GM23338 (cell line): ENCODE measurements around the gene GNG7. TPM values are rescaled to one million over a fixed set of nuclear protein-coding genes. Genes with fewer than 3 reads are reported as not detected.

ENCODE experiments used
- ATAC-seq: fragments of 200-7000 bp; cut with Tn5 transposase; 3 replicates; pipeline ENCODE4 v1.9.1; 2020
- DNase-seq: peaks from one replicate; pipeline ENCODE4 v3.0.0-alpha.2; 2015; ENCODE audit warnings: low spot score
- H2AFZ ChIP-seq: fragments of 200-600 bp; sonication (generic); 2 replicates; pipeline ENCODE4 v1.8.0; 2016; ENCODE audit warnings: antibody characterized with exemption, mild to moderate bottlenecking, moderate library complexity
- H3F3A ChIP-seq: fragments of 200-600 bp; sonication (generic); replicated peaks from 2 replicates; pipeline ENCODE4 v1.8.0; 2017; ENCODE audit warnings: antibody characterized with exemption, mixed run types, low read depth
- H3K27ac ChIP-seq: fragments of 200-600 bp; sonication (generic); 2 replicates; pipeline ENCODE4 v1.6.1; 2016; ENCODE audit warnings: low read depth
- H3K27me3 ChIP-seq: fragments of 200-600 bp; sonication (generic); 2 replicates; pipeline ENCODE4 v1.8.0; 2016; ENCODE audit warnings: mild to moderate bottlenecking, mixed run types, moderate library complexity; ENCODE audit not compliant: insufficient read depth
- H3K36me3 ChIP-seq: fragments of 200-600 bp; sonication (generic); 2 replicates; pipeline ENCODE4 v1.8.0; 2016; ENCODE audit warnings: mild to moderate bottlenecking; ENCODE audit not compliant: insufficient read depth
- H3K4me1 ChIP-seq: fragments of 200-600 bp; sonication (generic); 2 replicates; pipeline ENCODE4 v1.8.0; 2016; ENCODE audit warnings: mild to moderate bottlenecking, moderate library complexity; ENCODE audit not compliant: insufficient read depth
- H3K4me2 ChIP-seq: fragments of 200-600 bp; sonication (generic); 2 replicates; pipeline ENCODE4 v1.7.1; 2017; ENCODE audit warnings: mixed run types
- H3K4me3 ChIP-seq: fragments of 200-600 bp; sonication (generic); 2 replicates; pipeline ENCODE4 v1.6.1; 2016; ENCODE audit warnings: mixed run types
- H3K79me2 ChIP-seq: fragments of 200-600 bp; sonication (generic); replicated peaks from 2 replicates; pipeline ENCODE4 v1.8.0; 2017; ENCODE audit warnings: mild to moderate bottlenecking; ENCODE audit not compliant: insufficient read depth
- H3K9me2 ChIP-seq: fragments of 200-600 bp; sonication (generic); 2 replicates; pipeline ENCODE4 v1.8.0; 2017; ENCODE audit not compliant: insufficient read depth
- H4K20me1 ChIP-seq: fragments of 200-600 bp; sonication (generic); replicated peaks from 2 replicates; pipeline ENCODE4 v1.8.0; 2017; ENCODE audit warnings: mild to moderate bottlenecking; ENCODE audit not compliant: insufficient read depth
- H3K27ac Mint-ChIP-seq: 2 replicates; pipeline ENCODE4 v1.8.0; 2020; ENCODE audit warnings: inconsistent platforms, mild to moderate bottlenecking, moderate library complexity, mixed read lengths
- H3K27me3 Mint-ChIP-seq: 3 replicates; pipeline ENCODE4 v1.8.0; 2022; ENCODE audit warnings: low read depth, mild to moderate bottlenecking, moderate library complexity, mixed read lengths, inconsistent platforms; ENCODE audit not compliant: insufficient read depth, poor library complexity
- H3K36me3 Mint-ChIP-seq: 3 replicates; pipeline ENCODE4 v1.8.0; 2021; ENCODE audit warnings: low read depth, mild to moderate bottlenecking, inconsistent platforms, moderate library complexity, mixed read lengths
- H3K4me1 Mint-ChIP-seq: 3 replicates; pipeline ENCODE4 v1.8.0; 2020; ENCODE audit warnings: mild to moderate bottlenecking, inconsistent platforms, mixed read lengths
- H3K4me3 Mint-ChIP-seq: 3 replicates; pipeline ENCODE4 v1.8.0; 2021; ENCODE audit warnings: moderate library complexity, mild to moderate bottlenecking, inconsistent platforms, mixed read lengths
- H3K9me3 Mint-ChIP-seq: 3 replicates; pipeline ENCODE4 v1.8.0; 2020; ENCODE audit warnings: moderate library complexity, mild to moderate bottlenecking, inconsistent platforms, mixed read lengths
- CREB1 ChIP-seq: fragments of 250-450 bp; sonication (Bioruptor Pico); IDR thresholded peaks from 2 replicates; pipeline ENCODE4 v1.5.0; 2020; ENCODE audit warnings: low read depth, mild to moderate bottlenecking, moderate library complexity
- EZH2 ChIP-seq: fragments of 200-600 bp; sonication (generic); IDR thresholded peaks from one replicate; pipeline ENCODE4 v1.8.0; 2017; ENCODE audit warnings: antibody characterized with exemption, mild to moderate bottlenecking, low read depth; ENCODE audit not compliant: unreplicated experiment
- EZH2phosphoT487 ChIP-seq: fragments of 200-600 bp; sonication (generic); IDR thresholded peaks from one replicate; pipeline ENCODE4 v1.8.1; 2018; ENCODE audit warnings: antibody characterized with exemption; ENCODE audit not compliant: unreplicated experiment
- JUNB ChIP-seq: IDR thresholded peaks from one replicate; pipeline ENCODE4 v1.6.1; 2016; ENCODE audit warnings: antibody characterized with exemption; ENCODE audit not compliant: unreplicated experiment
- NANOG ChIP-seq: IDR thresholded peaks from 2 replicates; pipeline ENCODE4 v1.6.1; 2016; ENCODE audit warnings: antibody characterized with exemption, borderline replicate concordance
- POLR2AphosphoS5 ChIP-seq: IDR thresholded peaks from 2 replicates; pipeline ENCODE4 v1.6.1; 2016; ENCODE audit warnings: antibody characterized with exemption, low read depth
- STAT1 ChIP-seq: IDR thresholded peaks from one replicate; pipeline ENCODE4 v1.6.1; 2016; ENCODE audit warnings: antibody characterized with exemption; ENCODE audit not compliant: unreplicated experiment
- ZNF114 ChIP-seq: fragments of 250-450 bp; sonication (Bioruptor Pico); IDR thresholded peaks from 2 replicates; pipeline ENCODE4 v1.5.0; 2020; ENCODE audit warnings: mild to moderate bottlenecking, moderate library complexity
- ZNF331 ChIP-seq: fragments of 250-450 bp; sonication (Bioruptor Pico); IDR thresholded peaks from 2 replicates; pipeline ENCODE4 v1.5.0; 2020; ENCODE audit warnings: low read depth, mild to moderate bottlenecking, moderate library complexity
- polyA plus RNA-seq: library from polyadenylated mRNA; unstranded; fragments of >200 nt; fragmentation: Nextera tagmentation; extraction: Ambion mirVana; gene quantifications from 2 replicates; pipeline ENCODE4 v1.2.1, GENCODE V29; 2016
- total RNA-seq: library from RNA; depleted of rRNA; stranded (reverse); fragments of >200 nt; shearing (Covaris generic); gene quantifications from 2 replicates; pipeline ENCODE4 v1.2.3, GENCODE V29; 2014
- TF ChIP-seq, protein P1 (sequence below): IDR thresholded peaks from one replicate; pipeline ENCODE4 v1.6.1; 2018; ENCODE audit warnings: antibody characterized with exemption; ENCODE audit not compliant: unreplicated experiment
- TF ChIP-seq, protein P2 (sequence below): IDR thresholded peaks from 2 replicates; pipeline ENCODE4 v1.6.1; 2016; ENCODE audit warnings: antibody characterized with exemption

GNG7 gene
- total and polyA plus RNA-seq, 2 experiments from 2014 or later, result 5.1 to 5.4 TPM

DNA sequence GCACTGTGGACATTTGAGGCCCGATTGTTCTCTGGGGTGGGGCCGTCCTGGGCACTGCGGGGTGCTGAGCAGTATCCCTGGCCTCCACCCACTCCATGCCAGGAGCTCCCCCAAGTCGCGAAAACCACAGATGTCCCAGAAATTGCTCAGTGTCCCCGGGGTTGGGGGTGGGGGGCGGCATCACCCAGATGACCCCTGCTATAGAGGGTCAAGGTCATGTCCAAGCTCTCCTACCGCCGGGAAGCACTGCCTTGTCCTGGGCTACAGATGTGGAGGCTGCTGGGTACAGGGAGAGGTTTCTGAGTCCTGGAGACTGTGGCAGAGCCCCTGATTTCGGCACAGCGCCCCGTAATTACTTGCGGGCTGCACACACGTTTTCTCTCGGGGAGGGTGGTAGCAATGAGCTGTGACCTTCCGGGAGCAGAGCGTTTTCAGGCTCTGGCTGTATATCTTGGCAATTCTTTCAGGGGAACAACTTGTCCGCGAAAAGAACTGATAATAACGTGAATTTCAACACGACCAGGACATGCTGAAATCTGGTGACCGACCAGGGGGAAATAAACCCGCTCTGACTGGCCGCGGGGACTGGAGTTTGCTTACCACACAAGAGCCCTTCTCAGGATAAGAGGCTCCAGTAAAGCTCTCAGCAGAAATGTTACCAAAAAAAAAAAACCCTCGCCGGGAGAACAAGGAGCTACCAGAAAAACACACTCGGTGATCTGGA lies 68.1 kb downstream of the GNG7 start:
- Histone ChIP-seq H3K27me3 (no peaks in the 10 kb centered on the region), H4K20me1 (no peaks in the 10 kb centered on the region), H3K4me3 (no peak overlapping the region), H3K4me2 (no peak overlapping the region), H3K27ac (no peak overlapping the region), H3K79me2 (no peaks in the 10 kb centered on the region), H3F3A (no peaks in the 10 kb centered on the region), H2AFZ (no peak overlapping the region), H3K9me2 (no peaks in the 10 kb centered on the region), H3K4me1 (peaks cover 12% of the 10 kb centered on the region), H3K36me3 (no peaks in the 10 kb centered on the region)
- Mint-ChIP-seq H3K4me3 (no peak overlapping the region), H3K4me1 (peaks cover 12% of the 10 kb centered on the region), H3K9me3 (peaks cover 19% of the 10 kb centered on the region), H3K27ac (no peak overlapping the region), H3K36me3 (peaks cover 8% of the 10 kb centered on the region; the same call in 2 of the 3 replicates), H3K27me3 (peaks cover 15% of the 10 kb centered on the region)
- TF ChIP-seq, protein P1, sequence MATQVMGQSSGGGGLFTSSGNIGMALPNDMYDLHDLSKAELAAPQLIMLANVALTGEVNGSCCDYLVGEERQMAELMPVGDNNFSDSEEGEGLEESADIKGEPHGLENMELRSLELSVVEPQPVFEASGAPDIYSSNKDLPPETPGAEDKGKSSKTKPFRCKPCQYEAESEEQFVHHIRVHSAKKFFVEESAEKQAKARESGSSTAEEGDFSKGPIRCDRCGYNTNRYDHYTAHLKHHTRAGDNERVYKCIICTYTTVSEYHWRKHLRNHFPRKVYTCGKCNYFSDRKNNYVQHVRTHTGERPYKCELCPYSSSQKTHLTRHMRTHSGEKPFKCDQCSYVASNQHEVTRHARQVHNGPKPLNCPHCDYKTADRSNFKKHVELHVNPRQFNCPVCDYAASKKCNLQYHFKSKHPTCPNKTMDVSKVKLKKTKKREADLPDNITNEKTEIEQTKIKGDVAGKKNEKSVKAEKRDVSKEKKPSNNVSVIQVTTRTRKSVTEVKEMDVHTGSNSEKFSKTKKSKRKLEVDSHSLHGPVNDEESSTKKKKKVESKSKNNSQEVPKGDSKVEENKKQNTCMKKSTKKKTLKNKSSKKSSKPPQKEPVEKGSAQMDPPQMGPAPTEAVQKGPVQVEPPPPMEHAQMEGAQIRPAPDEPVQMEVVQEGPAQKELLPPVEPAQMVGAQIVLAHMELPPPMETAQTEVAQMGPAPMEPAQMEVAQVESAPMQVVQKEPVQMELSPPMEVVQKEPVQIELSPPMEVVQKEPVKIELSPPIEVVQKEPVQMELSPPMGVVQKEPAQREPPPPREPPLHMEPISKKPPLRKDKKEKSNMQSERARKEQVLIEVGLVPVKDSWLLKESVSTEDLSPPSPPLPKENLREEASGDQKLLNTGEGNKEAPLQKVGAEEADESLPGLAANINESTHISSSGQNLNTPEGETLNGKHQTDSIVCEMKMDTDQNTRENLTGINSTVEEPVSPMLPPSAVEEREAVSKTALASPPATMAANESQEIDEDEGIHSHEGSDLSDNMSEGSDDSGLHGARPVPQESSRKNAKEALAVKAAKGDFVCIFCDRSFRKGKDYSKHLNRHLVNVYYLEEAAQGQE, result no peak
- TF ChIP-seq ZNF331 (no peak), ZNF114 (CRISPR knock-in tag) (no peak), JUNB (no peak), EZH2phosphoT487 (no peak), NANOG (no peak), STAT1 (no peak), EZH2 (no peak), POLR2AphosphoS5 (no peak), CREB1 (CRISPR knock-in tag) (no peak)
- TF ChIP-seq, protein P2, sequence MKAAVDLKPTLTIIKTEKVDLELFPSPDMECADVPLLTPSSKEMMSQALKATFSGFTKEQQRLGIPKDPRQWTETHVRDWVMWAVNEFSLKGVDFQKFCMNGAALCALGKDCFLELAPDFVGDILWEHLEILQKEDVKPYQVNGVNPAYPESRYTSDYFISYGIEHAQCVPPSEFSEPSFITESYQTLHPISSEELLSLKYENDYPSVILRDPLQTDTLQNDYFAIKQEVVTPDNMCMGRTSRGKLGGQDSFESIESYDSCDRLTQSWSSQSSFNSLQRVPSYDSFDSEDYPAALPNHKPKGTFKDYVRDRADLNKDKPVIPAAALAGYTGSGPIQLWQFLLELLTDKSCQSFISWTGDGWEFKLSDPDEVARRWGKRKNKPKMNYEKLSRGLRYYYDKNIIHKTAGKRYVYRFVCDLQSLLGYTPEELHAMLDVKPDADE, result no peak
- DNase-seq (no peak), ATAC-seq (no peak)

DNA sequence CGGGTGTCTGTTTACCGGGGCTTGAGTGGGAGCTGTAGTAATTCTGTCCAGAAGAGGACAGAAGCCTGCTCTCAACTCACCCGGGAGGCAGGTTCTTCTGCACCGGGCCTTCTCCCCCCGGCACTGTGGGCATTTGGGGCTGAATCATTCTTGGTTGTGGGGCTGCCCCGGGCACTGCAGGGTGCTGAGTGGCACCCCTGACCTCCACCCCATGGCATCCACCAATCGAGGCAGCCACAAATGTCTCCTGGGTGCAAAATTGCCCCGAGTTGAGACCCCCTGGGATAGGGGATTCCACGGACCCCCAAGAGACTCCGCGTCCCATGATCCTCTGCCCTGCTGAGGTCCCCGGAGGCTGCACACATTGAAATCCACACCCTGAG lies 68.8 kb downstream of the GNG7 start:
- ATAC-seq, result no peak
- Histone ChIP-seq H3K4me2 (no peak overlapping the region), H3K79me2 (no peaks in the 10 kb centered on the region), H3K27ac (no peak overlapping the region), H4K20me1 (no peaks in the 10 kb centered on the region), H3K9me2 (no peaks in the 10 kb centered on the region), H3K27me3 (no peaks in the 10 kb centered on the region), H3K36me3 (no peaks in the 10 kb centered on the region), H2AFZ (no peak overlapping the region), H3K4me3 (no peak overlapping the region), H3F3A (no peaks in the 10 kb centered on the region), H3K4me1 (peaks cover 6% of the 10 kb centered on the region)
- Mint-ChIP-seq H3K4me3 (no peak overlapping the region), H3K36me3 (peaks cover 15% of the 10 kb centered on the region; the same call in 2 of the 3 replicates), H3K4me1 (peaks cover 8% of the 10 kb centered on the region; the same call in 2 of the 3 replicates), H3K27me3 (peaks cover 15% of the 10 kb centered on the region), H3K9me3 (peaks cover 23% of the 10 kb centered on the region), H3K27ac (no peak overlapping the region)
- TF ChIP-seq CREB1 (CRISPR knock-in tag) (no peak), STAT1 (no peak), ZNF114 (CRISPR knock-in tag) (no peak), EZH2phosphoT487 (no peak), NANOG (no peak), EZH2 (no peak)
- TF ChIP-seq, protein P2, result no peak
- TF ChIP-seq, protein P1, result no peak
- DNase-seq, result no peak
